ENCODE results near the gene NHLRC2. TPM values are rescaled to one million over a fixed set of nuclear protein-coding genes. Genes with fewer than 3 reads are reported as not detected.
A peak's percentile ranks its signal among the peaks of the same experiment; 100 is the strongest.
"Not testable (repeated sequence)": the region's sequence is repeated elsewhere in the genome, so short reads cannot be mapped to it uniquely, and the experiment has no call there.

NHLRC2 gene, protein sequence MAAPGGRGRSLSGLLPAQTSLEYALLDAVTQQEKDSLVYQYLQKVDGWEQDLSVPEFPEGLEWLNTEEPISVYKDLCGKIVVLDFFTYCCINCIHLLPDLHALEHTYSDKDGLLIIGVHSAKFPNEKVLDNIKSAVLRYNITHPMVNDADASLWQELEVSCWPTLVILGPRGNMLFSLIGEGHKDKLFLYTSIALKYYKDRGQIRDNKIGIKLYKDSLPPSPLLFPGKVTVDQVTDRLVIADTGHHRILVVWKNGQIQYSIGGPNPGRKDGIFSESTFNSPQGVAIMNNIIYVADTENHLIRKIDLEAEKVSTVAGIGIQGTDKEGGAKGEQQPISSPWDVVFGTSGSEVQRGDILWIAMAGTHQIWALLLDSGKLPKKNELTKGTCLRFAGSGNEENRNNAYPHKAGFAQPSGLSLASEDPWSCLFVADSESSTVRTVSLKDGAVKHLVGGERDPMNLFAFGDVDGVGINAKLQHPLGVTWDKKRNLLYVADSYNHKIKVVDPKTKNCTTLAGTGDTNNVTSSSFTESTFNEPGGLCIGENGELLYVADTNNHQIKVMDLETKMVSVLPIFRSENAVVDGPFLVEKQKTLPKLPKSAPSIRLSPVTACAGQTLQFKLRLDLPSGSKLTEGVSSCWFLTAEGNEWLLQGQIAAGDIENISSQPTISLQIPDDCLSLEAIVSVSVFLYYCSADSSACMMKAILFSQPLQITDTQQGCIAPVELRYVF
- total RNA-seq = 39.9 to 42.7 TPM (median 42.2 TPM) in 3 replicates

DNA sequence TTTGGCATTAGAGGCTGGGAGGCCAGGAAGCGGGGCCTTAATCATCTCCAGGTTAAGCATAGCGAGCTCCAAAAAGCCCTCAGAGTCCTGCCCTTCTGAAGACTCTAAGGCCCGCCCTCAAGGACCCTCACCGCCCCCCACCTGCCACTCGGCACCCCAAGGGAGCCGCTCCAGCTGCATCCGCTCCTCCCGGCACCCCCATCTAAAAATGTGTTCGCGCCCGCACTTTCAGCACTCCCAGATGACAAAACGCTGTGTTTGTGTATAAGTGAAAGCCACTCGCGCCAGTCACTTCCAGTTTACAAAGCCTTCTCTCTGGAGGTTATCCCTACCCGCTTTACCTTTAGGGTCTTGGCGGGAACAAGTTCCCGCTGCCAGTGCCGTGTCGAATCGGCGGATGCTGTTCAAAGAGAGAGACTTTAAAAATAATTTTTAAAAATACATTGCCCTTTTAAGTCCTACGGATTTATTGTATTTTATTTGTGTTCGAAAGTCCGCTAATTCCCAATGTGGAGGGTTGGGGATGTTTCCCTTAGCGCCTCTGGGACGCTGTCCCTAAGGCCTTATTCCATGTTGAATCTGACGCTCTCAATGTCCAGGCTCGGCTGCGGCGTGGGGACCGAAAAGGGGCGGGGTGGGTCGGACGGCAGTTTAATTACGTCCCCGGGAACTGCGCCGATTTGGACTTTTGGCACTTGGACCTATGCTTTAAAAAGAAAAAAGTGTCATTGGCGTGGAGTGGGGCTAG lies at the start of gene NHLRC2, which contains the start of gene DCLRE1A:
TSS of gene NHLRC2 (plus strand) at position 649 of the 748 bp plus-strand sequence. CDS start 212 bp downstream, outside the sequence.
TSS of gene DCLRE1A (minus strand) at position 70 of the 748 bp plus-strand sequence. CDS start 900 bp downstream, outside the sequence.
- TF ChIP-seq, protein P1, sequence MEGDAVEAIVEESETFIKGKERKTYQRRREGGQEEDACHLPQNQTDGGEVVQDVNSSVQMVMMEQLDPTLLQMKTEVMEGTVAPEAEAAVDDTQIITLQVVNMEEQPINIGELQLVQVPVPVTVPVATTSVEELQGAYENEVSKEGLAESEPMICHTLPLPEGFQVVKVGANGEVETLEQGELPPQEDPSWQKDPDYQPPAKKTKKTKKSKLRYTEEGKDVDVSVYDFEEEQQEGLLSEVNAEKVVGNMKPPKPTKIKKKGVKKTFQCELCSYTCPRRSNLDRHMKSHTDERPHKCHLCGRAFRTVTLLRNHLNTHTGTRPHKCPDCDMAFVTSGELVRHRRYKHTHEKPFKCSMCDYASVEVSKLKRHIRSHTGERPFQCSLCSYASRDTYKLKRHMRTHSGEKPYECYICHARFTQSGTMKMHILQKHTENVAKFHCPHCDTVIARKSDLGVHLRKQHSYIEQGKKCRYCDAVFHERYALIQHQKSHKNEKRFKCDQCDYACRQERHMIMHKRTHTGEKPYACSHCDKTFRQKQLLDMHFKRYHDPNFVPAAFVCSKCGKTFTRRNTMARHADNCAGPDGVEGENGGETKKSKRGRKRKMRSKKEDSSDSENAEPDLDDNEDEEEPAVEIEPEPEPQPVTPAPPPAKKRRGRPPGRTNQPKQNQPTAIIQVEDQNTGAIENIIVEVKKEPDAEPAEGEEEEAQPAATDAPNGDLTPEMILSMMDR (IDR thresholded peaks at IDR 0.05; ENCODE audit: unreplicated experiment) = no peak
- DNase-seq (ENCODE audit: low spot score in 2 of 2, unreplicated experiment in 2 of 2) = peak; percentile 47 to 61
- Mint-ChIP-seq H3K27ac (peak within 1 kb of the TSS; percentile 98), H3K27me3 (ENCODE audit: low read depth) (no peaks in the 10 kb centered on the region), H3K9me3 (no peaks in the 10 kb centered on the region), H3K4me1 (peaks cover 36% of the 10 kb centered on the region), H3K4me3 (peak within 1 kb of the TSS; percentile 91), H3K36me3 (no peaks in the 10 kb centered on the region)

DNA sequence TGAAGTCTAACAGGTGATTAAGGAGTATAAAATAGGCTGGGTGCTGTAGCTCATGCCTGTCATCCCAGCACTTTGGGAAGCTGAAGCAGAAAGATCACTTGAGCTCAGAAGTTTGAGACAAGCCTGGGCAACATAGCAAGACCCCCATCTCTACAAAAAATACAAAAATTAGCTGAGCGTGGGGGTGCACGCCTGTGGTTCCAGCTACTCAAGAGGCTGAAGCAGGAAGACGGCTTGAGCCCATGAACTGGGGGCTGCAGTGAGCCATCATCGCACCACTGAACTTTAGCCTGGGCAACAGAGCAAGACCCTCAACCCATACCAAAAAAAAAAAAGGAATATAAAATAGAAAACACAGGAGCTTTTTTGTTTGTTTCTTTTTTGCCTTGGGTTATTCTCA lies 48.0 kb upstream of the NHLRC2 start:
- H3K9me3 Mint-ChIP-seq = no peaks in the 10 kb centered on the region
- H3K27me3 Mint-ChIP-seq (ENCODE audit: low read depth) = peaks cover 23% of the 10 kb centered on the region
- DNase-seq (ENCODE audit: low spot score in 2 of 2, unreplicated experiment in 2 of 2) = no peak
- no peak overlapping the region for H3K4me3 Mint-ChIP-seq
- TF ChIP-seq, protein P1 (IDR thresholded peaks at IDR 0.05; ENCODE audit: unreplicated experiment) = no peak
- peaks cover 7% of the 10 kb centered on the region for H3K4me1 Mint-ChIP-seq
- H3K27ac Mint-ChIP-seq = no peak overlapping the region
- H3K36me3 Mint-ChIP-seq = no peaks in the 10 kb centered on the region

DNA sequence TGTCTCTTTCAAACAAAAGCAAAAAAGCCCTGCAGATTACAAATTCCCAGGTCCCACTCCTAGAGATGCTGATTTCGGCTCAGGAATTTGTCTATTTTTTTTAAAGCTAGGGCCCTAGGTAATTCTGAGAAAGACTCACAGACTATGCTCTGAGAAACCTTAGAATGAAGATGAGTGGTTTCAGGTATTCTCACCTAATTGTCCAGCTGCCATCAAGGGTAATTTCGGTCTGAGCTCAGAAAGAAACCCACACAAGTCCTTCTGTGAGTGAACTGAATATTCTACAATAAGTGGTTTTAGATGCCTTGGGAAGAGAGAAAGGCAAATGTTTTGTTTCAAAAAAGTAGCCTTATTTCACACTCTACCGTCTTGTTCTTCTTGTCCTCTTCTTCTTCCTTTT lies 46.3 kb upstream of the NHLRC2 start:
- H3K9me3 Mint-ChIP-seq = peaks cover 9% of the 10 kb centered on the region
- no peaks in the 10 kb centered on the region for H3K36me3 Mint-ChIP-seq
- TF ChIP-seq, protein P1 (IDR thresholded peaks at IDR 0.05; ENCODE audit: unreplicated experiment) = no peak
- peaks cover 4% of the 10 kb centered on the region for H3K4me1 Mint-ChIP-seq
- no peak for DNase-seq (ENCODE audit: low spot score in 2 of 2, unreplicated experiment in 2 of 2)
- H3K27ac Mint-ChIP-seq = no peak overlapping the region
- no peak overlapping the region for H3K4me3 Mint-ChIP-seq
- H3K27me3 Mint-ChIP-seq (ENCODE audit: low read depth) = peaks cover 37% of the 10 kb centered on the region

DNA sequence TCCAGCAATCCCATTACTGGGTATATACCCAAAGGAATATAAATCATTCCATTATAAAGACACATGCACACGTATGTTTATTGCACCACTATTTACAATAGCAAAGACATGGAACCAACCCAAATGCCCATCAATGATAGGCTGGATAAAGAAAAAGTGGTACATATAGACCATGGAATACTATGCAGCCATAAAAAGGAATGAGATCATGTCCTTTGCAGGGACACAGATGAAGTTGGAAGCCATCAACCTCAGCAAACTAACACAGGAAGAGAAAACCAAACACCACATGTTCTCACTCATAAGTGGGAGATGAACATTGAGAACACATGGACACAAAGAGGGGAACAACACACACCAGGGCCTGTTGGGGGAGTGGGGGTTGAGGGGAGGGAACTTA lies 39.8 kb upstream of the NHLRC2 start:
- H3K4me1 Mint-ChIP-seq; H3K27ac Mint-ChIP-seq; H3K4me3 Mint-ChIP-seq; H3K36me3 Mint-ChIP-seq; DNase-seq (ENCODE audit: low spot score in 2 of 2, unreplicated experiment in 2 of 2): not testable (repeated sequence)
- Mint-ChIP-seq H3K9me3 (peaks cover 20% of the 10 kb centered on the region), H3K27me3 (ENCODE audit: low read depth) (peaks cover 32% of the 10 kb centered on the region)

DNA sequence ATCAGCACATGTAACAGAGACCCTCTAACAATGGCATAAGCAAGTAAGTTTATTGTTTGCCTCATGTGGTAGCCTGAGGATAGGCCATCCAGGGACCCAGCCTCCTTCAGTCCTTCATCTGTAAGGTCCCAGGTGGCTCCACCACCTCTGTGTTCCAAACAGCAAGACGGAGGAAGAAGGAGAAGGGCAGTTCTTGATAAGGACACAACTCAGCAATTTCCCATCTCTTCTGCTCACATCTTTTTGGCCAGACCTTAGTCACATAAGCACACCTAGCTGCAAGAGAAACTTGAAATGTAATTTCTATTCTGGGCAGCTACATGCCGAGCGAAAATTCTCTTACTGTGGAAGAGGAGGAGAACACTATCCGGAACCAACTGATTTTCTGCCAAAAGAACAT lies 34.5 kb upstream of the NHLRC2 start:
- Mint-ChIP-seq H3K4me1 (peaks cover 14% of the 10 kb centered on the region), H3K27ac (no peak overlapping the region), H3K36me3 (no peaks in the 10 kb centered on the region), H3K27me3 (ENCODE audit: low read depth) (no peaks in the 10 kb centered on the region), H3K9me3 (no peaks in the 10 kb centered on the region), H3K4me3 (no peak overlapping the region)
- TF ChIP-seq, protein P1 (IDR thresholded peaks at IDR 0.05; ENCODE audit: unreplicated experiment) = no peak
- DNase-seq (ENCODE audit: low spot score in 2 of 2, unreplicated experiment in 2 of 2) = no peak

Data from mesothelial cell of epicardium (in vitro differentiated cells).